K562 (cell line): ENCODE results near the gene SLC37A4. TPM values are rescaled to one million over a fixed set of nuclear protein-coding genes. Genes with fewer than 3 reads are reported as not detected.

Source experiments
- ADNP ChIP-seq: fragments of 200-800 bp; sonication (Bioruptor generic); IDR thresholded peaks from 2 replicates; pipeline ENCODE4 v1.6.1; 2016; ENCODE audit warnings: missing genetic modification characterization, missing compliant biosample characterization
- CHD4 ChIP-seq: fragments of 200-600 bp; sonication (generic); IDR thresholded peaks from 3 replicates; pipeline ENCODE4 v1.6.1; 2012; ENCODE audit warnings: low read depth, mild to moderate bottlenecking, mixed read lengths, low read length, inconsistent platforms; ENCODE audit not compliant: insufficient read depth, insufficient replicate concordance, poor library complexity, severe bottlenecking
- EHMT2 ChIP-seq: fragments of 450-650 bp; IDR thresholded peaks from 2 replicates; pipeline ENCODE4 v1.6.1; 2018; ENCODE audit warnings: antibody characterized with exemption
- ESRRB ChIP-seq: fragments of 250-450 bp; sonication (Bioruptor Pico); IDR thresholded peaks from 2 replicates; pipeline ENCODE4 v1.5.0; 2020; ENCODE audit warnings: mild to moderate bottlenecking, moderate library complexity, borderline replicate concordance
- GABPB1 ChIP-seq: sonication (generic); formaldehyde crosslinking; IDR thresholded peaks from 2 replicates; pipeline ENCODE4 v1.8.0; 2022; ENCODE audit warnings: mild to moderate bottlenecking, missing genetic modification reagents
- HDAC2 ChIP-seq: fragments of 450-650 bp; IDR thresholded peaks from 2 replicates; pipeline ENCODE4 v1.6.1; 2016; ENCODE audit warnings: mild to moderate bottlenecking
- HMG20A ChIP-seq: fragments of 450-650 bp; formaldehyde crosslinking; conservative IDR thresholded peaks from 2 replicates; pipeline ENCODE4 v1.4.0; 2020; ENCODE audit warnings: mild to moderate bottlenecking, mixed read lengths
- NRF1 ChIP-seq, 2 experiments: fragments of 450-650 bp; IDR thresholded peaks in 1 of 2; conservative IDR thresholded peaks in 1 of 2; 2 replicates each; pipeline ENCODE4 v1.6.1; 2014; ENCODE audit warnings: mild to moderate bottlenecking in 2 of 2
- PML ChIP-seq: IDR thresholded peaks from 2 replicates; pipeline ENCODE4 v1.6.1; 2012; ENCODE audit warnings: low read length, inconsistent platforms
- ZNF143 ChIP-seq: sonication (generic); formaldehyde crosslinking; IDR thresholded peaks from 2 replicates; pipeline ENCODE4 v1.9.0; 2022; ENCODE audit warnings: mild to moderate bottlenecking, missing genetic modification reagents
- ZNF263 ChIP-seq: sonication (generic); formaldehyde crosslinking; IDR thresholded peaks from 2 replicates; pipeline ENCODE4 v1.8.0; 2022; ENCODE audit warnings: mild to moderate bottlenecking, missing genetic modification reagents, borderline replicate concordance
- ZNF79 ChIP-seq: fragments of 250-450 bp; sonication (Bioruptor Pico); IDR thresholded peaks from 2 replicates; pipeline ENCODE4 v1.4.0; 2020; ENCODE audit warnings: low read depth, mild to moderate bottlenecking, moderate library complexity
- polyA plus RNA-seq, 8 experiments: library from polyadenylated mRNA; depleted of rRNA in 4 of 8; stranded (reverse) in 5 of 8; unstranded in 3 of 8; fragments of >200 nt; fragmentation: Nextera tagmentation in 2 of 8; fragmentation: Illumina TruSeq in 1 of 8; extraction: Ambion mirVana in 2 of 8; extraction: Trizol in 1 of 8; gene quantifications; 2 replicates each; pipeline versions ENCODE4 v1.2.1 to v1.2.3, GENCODE V29; 2011 to 2014; ENCODE audit warnings: inconsistent platforms in 1 of 8, missing spikeins in 1 of 8
- total RNA-seq, 7 experiments: library from RNA; depleted of rRNA in 6 of 7; stranded (reverse); fragments of >200 nt in 6 of 7; fragmentation: Illumina TruSeq in 2 of 7; extraction: Trizol in 2 of 7; gene quantifications; 2 replicates each; pipeline versions ENCODE4 v1.2.1 to v1.2.3, GENCODE V29; 2011 to 2021; ENCODE audit warnings: low replicate concordance in 1 of 7
- TF ChIP-seq, protein P1 (sequence below): fragments of 450-650 bp; IDR thresholded peaks from 2 replicates; pipeline ENCODE4 v1.6.1; 2017; ENCODE audit warnings: antibody characterized with exemption, mild to moderate bottlenecking
- TF ChIP-seq, protein P2 (sequence below): IDR thresholded peaks from 2 replicates; pipeline ENCODE4 v1.6.1; 2016; ENCODE audit warnings: missing genetic modification characterization, missing compliant biosample characterization
- TF ChIP-seq, protein P3 (sequence below): fragments of 200-800 bp; sonication (Bioruptor generic); IDR thresholded peaks from 2 replicates; pipeline ENCODE4 v1.6.1; 2017; ENCODE audit warnings: missing genetic modification characterization, missing compliant biosample characterization
- TF ChIP-seq, protein P4 (sequence below): fragments of 250-450 bp; sonication (Bioruptor Pico); IDR thresholded peaks from 2 replicates; pipeline ENCODE4 v1.4.0; 2020; ENCODE audit warnings: borderline replicate concordance
- TF ChIP-seq, protein P5 (sequence below): sonication (generic); IDR thresholded peaks from 2 replicates; pipeline ENCODE4 v1.6.1; 2016

SLC37A4 gene
- total and polyA plus RNA-seq, 9 of the 15 experiments (the other 6 are each of a cell fraction or from before 2014, with no cell fraction given), result 24.7 to 73.9 (median 40.7) TPM

DNA sequence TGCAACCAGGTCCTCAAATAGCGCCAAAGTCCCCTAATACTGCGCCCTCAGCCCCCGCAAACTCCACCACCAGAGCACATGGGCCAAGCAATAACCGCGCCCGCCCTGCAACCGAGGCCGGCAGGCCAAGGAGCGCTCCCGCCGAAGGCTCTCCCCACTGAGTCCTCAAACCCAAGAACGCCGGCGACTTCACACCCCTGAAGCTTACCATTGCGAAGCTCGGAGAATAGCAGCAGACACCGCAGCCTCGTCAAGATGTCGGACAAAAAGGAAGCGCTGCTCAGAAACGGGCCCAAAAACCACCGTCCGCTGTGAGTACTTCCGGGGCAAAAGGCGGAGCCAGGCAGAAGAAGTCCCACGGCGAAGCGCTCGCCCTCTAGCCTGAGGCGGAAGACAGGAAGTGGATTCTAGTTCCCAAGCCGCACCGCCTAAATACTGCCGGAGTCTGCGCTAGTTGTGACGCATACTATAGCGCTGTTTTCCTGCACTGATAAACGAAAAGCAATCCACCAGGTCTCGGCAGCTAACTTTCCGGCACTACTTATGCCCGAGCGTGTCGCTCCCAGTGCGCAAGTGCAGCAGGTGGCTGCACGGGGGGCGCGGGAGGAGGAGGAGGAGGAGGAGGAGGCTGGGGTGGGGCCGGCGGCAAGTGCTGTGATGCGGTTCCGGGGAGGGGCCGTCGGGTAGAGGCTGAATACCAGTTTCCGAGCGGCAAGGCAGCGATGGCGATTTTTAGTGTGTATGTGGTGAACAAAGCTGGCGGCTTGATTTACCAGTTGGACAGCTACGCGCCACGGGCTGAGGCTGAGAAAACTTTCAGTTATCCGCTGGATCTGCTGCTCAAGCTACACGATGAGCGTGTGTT, 12.4 kb downstream of the SLC37A4 start, which contains the start of the genes RPS25 and TRAPPC4 (continued):
- TF ChIP-seq, protein P1, sequence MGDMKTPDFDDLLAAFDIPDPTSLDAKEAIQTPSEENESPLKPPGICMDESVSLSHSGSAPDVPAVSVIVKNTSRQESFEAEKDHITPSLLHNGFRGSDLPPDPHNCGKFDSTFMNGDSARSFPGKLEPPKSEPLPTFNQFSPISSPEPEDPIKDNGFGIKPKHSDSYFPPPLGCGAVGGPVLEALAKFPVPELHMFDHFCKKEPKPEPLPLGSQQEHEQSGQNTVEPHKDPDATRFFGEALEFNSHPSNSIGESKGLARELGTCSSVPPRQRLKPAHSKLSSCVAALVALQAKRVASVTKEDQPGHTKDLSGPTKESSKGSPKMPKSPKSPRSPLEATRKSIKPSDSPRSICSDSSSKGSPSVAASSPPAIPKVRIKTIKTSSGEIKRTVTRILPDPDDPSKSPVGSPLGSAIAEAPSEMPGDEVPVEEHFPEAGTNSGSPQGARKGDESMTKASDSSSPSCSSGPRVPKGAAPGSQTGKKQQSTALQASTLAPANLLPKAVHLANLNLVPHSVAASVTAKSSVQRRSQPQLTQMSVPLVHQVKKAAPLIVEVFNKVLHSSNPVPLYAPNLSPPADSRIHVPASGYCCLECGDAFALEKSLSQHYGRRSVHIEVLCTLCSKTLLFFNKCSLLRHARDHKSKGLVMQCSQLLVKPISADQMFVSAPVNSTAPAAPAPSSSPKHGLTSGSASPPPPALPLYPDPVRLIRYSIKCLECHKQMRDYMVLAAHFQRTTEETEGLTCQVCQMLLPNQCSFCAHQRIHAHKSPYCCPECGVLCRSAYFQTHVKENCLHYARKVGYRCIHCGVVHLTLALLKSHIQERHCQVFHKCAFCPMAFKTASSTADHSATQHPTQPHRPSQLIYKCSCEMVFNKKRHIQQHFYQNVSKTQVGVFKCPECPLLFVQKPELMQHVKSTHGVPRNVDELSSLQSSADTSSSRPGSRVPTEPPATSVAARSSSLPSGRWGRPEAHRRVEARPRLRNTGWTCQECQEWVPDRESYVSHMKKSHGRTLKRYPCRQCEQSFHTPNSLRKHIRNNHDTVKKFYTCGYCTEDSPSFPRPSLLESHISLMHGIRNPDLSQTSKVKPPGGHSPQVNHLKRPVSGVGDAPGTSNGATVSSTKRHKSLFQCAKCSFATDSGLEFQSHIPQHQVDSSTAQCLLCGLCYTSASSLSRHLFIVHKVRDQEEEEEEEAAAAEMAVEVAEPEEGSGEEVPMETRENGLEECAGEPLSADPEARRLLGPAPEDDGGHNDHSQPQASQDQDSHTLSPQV, result peak; percentile 57; the same call in 1 of the 2 replicates
- no peak for TF ChIP-seq ESRRB
- TF ChIP-seq, protein P2, sequence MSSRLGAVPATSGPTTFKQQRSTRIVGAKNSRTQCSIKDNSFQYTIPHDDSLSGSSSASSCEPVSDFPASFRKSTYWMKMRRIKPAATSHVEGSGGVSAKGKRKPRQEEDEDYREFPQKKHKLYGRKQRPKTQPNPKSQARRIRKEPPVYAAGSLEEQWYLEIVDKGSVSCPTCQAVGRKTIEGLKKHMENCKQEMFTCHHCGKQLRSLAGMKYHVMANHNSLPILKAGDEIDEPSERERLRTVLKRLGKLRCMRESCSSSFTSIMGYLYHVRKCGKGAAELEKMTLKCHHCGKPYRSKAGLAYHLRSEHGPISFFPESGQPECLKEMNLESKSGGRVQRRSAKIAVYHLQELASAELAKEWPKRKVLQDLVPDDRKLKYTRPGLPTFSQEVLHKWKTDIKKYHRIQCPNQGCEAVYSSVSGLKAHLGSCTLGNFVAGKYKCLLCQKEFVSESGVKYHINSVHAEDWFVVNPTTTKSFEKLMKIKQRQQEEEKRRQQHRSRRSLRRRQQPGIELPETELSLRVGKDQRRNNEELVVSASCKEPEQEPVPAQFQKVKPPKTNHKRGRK (tag), result no peak
- peak; percentile 93 to 94 for TF ChIP-seq NRF1 (conservative IDR thresholded peaks at IDR 0.05 in 1 of 2, IDR thresholded peaks at IDR 0.05 in 1 of 2)
- TF ChIP-seq, protein P3, sequence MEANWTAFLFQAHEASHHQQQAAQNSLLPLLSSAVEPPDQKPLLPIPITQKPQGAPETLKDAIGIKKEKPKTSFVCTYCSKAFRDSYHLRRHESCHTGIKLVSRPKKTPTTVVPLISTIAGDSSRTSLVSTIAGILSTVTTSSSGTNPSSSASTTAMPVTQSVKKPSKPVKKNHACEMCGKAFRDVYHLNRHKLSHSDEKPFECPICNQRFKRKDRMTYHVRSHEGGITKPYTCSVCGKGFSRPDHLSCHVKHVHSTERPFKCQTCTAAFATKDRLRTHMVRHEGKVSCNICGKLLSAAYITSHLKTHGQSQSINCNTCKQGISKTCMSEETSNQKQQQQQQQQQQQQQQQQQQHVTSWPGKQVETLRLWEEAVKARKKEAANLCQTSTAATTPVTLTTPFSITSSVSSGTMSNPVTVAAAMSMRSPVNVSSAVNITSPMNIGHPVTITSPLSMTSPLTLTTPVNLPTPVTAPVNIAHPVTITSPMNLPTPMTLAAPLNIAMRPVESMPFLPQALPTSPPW (CRISPR knock-in tag), result peak; percentile 86
- TF ChIP-seq ZNF263 (CRISPR knock-in tag), result peak; percentile 97
- no peak for TF ChIP-seq ADNP
- TF ChIP-seq ZNF79 (CRISPR knock-in tag), result no peak
- TF ChIP-seq GABPB1, result peak; percentile 99
- TF ChIP-seq, protein P4, sequence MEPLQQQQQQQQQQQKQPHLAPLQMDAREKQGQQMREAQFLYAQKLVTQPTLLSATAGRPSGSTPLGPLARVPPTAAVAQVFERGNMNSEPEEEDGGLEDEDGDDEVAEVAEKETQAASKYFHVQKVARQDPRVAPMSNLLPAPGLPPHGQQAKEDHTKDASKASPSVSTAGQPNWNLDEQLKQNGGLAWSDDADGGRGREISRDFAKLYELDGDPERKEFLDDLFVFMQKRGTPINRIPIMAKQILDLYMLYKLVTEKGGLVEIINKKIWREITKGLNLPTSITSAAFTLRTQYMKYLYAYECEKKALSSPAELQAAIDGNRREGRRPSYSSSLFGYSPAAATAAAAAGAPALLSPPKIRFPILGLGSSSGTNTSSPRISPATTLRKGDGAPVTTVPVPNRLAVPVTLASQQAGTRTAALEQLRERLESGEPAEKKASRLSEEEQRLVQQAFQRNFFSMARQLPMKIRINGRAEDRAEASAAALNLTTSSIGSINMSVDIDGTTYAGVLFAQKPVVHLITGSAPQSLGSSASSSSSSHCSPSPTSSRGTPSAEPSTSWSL, result no peak
- TF ChIP-seq, protein P5, sequence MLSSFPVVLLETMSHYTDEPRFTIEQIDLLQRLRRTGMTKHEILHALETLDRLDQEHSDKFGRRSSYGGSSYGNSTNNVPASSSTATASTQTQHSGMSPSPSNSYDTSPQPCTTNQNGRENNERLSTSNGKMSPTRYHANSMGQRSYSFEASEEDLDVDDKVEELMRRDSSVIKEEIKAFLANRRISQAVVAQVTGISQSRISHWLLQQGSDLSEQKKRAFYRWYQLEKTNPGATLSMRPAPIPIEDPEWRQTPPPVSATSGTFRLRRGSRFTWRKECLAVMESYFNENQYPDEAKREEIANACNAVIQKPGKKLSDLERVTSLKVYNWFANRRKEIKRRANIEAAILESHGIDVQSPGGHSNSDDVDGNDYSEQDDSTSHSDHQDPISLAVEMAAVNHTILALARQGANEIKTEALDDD, result peak; percentile 35; the same call in 1 of the 2 replicates
- peak; percentile 83 for TF ChIP-seq PML
- TF ChIP-seq HMG20A (CRISPR knock-in tag), result no peak
- no peak for TF ChIP-seq CHD4
- peak; percentile 89; the same call in 1 of the 2 replicates for TF ChIP-seq HDAC2
- TF ChIP-seq ZNF143, result peak; percentile 20; the same call in 1 of the 2 replicates
- TF ChIP-seq EHMT2, result no peak
